Fibroblast of skin of abdomen (primary cell): Measurements from ENCODE around the gene GTSE1.
A peak's percentile ranks its signal among the peaks of the same experiment; 100 is the strongest.

ENCODE experiments used
- DNase-seq: peaks from one replicate; pipeline ENCODE4 v3.0.0-alpha.2; 2013

The GTSE1 gene

DNA sequence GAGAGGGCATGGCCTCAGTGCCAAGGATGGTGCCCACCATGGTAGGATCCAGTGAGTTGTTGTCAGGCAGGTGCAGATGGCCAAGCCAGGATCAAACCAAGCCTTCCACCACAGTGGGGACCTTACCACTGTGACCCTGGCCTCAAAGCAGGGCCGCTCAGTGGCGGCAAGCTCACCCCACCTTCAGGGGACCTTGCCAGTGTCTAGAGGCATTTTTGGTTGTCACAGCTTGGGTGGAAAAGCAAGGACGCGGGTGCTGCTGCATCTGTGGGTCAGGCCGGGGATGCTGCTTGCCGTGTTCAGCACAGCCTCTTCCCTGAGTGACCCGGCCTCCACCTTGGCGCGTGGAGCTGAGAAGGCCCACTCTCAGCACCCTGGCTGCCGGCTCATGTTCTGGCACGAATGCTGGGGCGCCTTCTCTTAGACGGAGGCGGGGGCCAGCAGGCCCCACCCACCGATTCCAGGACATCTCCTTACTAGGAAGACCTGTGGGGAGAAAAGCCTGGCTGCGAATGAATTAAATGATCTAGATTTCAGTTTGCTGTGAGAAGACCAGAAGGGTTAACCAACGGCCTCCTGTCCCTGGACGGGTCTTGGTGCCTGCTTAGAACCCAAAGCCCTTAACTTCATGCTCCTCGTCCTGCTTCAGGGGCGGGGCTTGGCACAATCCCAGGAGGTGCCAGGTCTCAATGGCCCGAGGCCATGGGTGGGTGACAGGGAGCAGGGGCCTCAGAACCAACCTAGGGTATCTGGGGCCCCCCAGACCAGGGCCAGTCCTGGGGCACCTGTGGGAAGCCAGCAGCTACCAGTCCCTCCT lies 57.7 kb downstream of the GTSE1 start:
- no peak for DNase-seq

DNA sequence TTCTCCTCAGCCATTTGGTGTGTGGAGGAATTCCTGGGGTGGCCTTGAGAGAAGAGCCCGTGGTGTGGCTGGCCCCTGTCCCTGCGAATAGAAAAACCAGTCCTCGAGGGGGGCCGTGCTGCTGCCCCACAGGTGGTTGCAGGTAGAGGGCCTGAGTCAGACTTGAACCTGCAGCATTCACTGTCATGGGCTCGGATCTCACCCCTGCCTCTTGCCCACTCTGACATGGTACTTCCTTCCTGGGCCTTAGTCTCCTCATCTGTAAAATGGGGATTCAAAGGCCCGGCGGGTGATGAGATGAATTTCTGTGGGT lies 58.3 kb downstream of the GTSE1 start:
- DNase-seq: no peak

DNA sequence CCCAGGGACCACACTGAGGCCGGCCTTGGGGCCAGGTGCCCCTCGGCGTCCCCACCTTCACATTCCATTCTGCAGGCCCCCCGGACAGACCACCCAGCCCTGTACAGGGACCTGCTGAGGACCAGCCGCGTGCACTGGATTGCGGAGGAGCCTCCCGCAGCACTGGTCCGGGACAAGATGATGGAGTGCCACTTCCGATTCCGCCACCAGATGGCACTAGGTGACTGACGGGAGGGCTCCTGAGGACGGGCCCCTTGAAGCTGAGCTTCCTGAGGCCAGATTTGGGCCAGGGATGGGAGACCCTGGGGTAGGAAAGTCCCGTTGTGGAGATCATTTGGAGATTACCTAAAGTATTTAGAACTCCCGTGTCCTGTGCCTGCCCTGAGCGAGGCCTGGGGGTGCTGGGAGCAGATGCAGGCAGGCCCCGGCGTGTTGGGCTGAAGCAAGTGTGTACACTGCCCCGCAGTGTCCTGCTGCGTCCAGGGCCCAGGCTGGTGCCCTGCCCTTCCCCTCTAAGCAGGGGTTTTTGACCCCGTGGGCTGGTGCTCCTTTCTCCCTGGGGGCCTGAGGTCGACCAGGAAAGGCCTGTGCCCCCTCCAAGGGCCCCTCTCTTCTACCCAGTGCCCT lies 58.8 kb downstream of the GTSE1 start:
- peak; percentile 49 for DNase-seq

DNA sequence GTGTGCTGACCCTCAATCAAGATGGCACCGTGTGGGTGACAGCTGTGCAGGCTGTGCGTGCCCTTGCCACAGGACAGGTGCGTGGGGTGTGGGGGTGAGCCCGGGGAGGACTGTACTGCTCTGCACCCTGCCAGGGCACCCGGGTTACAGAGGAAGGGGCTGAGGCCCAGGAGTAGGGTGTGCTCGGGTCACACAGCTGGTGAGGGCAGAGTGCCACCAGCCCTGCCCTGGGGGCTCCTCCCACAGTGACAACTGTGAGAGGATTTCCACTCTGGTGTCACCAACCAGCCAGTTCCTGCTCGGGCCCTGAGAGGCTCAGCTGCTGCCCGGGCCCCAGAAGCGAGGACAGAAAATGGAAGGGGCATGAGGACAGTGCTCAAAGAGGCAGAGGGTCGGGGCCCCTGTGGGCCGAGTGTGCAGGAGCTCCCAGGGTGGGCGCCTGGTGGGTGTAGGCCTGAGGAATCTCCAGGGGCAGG lies 59.4 kb downstream of the GTSE1 start:
- no peak for DNase-seq

DNA sequence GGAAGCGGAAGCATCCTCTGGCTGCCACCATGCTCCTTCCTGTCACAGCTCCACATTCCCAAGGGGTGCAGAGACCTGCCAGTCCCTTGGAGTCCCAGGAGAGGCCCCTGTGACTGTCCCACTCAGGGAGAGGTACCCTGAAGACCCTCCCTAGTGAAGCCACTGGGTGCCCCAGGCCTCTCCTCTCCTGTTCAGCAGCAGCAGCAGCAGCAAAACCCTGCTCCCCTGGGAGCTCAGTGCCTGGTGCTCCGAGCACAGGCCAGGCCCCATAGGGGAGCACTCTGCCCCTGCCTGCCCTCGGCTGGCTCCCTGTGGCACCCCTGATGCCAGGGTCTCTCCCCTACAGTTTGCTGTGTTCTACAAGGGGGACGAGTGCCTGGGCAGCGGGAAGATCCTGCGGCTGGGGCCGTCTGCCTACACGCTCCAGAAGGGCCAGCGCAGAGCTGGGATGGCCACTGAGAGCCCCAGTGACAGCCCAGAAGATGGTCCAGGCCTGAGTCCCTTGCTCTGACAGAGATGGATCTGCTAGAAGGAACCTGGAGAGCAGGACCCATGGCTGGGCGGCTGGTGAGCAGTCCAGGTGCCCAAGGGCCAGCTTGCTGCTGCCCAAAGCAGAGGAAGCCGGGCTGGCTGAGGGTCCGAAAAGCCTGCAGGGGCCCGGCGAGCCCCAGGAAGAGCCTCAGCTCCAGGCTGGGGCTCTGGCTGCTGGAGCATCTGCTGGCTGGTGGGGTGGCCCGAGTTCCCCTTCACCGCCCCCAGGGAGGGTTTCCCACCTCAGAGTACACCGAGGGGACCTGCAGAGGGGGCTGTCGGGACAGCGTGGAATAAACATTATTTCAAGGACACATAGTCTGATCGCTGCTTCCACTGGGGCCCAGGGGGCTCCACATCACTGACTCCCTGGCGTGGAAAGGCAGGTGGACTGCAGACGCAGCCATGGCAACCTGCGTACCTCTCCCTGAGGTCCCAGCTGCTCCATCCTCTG lies 60.1 kb downstream of the GTSE1 start:
- DNase-seq: no peak

DNA sequence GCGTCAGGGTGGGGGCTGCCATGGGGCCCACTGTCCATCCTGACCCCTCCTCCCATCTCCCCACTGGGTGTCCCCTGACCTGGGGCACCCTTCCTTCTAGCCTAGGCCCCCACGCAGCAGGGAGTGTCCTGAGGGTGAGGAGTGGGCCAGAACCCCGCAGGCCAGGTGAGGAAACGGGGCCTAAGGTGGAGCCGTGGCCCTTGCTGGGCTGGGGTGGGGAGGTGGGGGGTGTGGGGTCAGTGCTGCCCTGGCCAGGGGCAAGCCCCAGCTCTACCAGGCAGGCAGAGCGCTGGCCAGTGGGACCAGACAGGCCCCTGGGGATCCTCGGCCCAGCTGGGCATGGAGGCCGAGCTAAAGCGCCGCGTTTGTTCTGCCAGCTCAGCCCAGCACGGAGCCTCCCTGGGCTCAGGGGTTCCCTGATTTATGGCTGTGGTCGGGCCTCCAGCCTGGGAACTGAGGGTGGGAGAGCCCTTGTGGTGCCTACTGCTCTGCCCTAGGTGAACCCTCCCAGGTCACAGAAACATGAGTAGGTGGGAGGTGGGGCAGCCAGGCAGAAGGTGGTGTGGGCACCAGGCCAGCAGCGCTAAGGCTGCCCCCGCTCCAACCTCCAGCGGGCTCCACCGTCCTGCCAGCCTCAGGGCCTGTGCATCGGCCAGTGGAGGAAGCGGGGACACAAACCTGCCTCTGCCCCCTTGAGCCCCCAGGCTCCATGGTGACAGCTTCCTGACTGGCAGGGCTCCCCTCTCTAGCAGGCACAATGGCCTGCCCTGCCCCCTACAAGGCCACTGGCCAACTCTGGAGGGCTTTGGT lies 61.2 kb downstream of the GTSE1 start:
- no peak for DNase-seq

DNA sequence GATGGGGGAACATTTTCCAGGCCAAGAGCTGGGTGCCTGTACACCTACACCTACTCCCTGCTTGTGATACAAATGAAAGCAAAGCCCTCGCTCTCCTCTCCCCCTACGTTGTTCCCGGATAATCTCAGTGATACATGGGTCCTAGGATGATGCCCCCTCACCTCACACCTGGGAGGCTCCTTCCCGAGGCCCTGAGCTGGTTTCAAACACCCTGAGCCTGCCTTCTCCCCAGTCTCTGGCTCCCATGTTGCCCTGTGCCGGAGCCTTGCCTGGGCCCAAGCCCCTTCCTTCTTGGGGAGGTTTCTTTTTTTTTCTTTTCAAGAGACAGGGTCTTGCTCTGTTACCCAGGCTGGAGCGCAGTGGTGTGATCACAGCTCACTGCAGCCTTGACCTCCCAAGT lies 62.1 kb downstream of the GTSE1 start:
- no peak for DNase-seq

DNA sequence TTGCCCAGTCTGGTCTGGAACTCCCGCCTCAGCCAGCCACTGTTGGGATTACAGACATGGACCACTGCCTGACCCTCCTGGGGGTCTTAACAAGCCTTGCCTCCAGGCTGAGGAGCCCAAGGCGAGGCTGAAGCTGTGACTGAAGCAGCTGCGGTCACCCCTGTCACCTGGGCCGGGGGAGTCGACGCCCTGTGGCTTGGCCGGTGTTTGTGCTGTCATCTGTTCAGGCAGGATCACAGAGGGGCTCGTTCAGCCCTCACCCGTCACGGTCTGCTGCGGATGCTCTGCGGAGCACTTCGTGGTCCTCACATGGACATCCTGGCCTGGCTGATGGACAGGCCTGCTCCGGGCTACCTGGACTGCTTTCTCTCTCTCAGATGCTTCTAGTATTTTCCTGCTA lies 62.7 kb downstream of the GTSE1 start:
- no peak for DNase-seq

DNA sequence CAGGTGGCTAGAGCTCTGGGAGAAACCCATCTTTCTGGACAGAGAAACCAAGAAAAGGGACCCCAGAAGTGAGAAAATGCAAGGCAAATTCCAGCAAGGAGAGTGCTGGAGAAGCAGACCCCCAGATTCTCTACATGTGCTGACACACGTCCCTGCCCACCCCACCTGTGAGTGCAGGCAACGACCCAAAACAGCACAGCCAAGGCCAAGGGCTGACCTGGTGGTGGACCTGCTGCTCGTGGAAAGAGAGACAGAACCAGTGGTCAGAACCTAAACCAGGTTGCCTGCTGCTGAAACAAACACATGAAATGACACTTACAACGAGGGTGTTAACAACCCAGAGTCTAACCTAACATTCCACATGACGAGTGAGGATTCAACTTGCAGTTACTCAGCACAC lies 63.4 kb downstream of the GTSE1 start:
- no peak for DNase-seq

DNA sequence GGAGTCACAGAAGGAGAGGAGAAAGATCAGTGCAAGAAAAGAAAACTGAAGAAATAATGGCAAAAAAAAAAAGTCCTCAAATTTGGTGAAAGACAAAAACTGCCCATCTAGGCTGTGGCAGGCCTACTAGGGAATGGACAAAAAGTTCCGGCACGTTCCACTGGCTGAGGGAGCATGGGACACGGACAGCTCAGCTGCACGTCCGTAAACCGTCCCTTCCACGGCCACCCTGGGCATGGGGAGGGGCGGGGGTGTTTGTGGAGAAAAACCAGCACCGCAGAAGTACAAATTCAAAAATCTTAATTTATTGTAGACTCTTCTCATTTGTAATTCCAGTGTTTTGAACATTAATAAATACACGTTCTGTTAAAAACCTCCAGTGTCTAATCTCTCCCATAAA lies 64.2 kb downstream of the GTSE1 start:
- no peak for DNase-seq

DNA sequence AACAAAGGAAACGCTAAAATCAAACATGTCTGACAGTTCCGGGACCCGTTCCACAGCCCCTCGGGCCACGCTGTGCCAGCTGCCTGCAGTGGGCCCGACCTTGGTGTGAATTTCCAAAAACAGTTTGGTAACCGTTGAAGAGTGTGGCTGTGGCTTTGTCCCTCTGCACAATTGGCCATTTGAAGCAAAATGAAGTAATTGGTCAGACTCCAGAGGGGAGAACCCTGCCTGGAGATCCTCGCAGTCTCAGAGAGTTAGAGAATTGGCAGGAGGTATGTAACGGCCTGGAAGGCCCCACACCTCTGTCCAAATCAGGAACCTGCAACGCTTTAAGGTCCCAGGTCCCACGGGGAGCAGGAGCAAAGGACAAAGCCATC lies 65.1 kb downstream of the GTSE1 start:
- no peak for DNase-seq

DNA sequence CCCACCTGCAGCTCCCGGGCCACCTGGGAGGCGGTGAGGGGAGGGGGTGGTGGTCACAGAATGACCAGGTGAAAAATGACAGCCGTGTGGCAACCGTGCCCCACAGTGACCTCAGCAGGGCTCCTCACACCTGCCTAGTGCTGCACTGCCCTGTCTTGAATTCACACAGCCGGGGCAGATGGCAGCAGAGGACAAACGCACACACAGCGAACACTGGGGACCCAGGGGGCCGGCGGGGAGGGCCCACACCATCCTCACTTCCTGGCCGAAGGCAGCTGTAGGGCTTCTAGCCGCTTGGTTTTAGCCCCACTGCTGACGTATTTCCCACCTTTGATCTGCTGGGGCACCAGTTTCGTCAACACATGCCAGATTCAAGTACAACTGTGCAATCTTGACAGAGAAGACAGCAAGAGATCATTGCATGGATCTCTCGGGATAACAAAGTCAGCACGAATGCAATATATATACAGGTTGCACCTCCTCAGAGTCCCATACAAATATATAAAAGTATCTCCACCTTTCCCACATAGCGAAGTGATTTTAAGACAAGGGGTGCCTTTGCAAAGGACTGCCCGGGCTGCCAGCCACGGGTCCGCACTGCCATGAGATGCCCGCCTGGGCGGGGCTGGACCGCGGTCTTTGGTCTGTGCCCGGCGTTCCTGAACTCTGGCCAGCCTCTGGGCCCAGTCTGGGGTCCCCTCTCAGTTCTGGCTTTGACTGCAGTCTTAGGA lies 65.7 kb downstream of the GTSE1 start:
- DNase-seq: no peak

DNA sequence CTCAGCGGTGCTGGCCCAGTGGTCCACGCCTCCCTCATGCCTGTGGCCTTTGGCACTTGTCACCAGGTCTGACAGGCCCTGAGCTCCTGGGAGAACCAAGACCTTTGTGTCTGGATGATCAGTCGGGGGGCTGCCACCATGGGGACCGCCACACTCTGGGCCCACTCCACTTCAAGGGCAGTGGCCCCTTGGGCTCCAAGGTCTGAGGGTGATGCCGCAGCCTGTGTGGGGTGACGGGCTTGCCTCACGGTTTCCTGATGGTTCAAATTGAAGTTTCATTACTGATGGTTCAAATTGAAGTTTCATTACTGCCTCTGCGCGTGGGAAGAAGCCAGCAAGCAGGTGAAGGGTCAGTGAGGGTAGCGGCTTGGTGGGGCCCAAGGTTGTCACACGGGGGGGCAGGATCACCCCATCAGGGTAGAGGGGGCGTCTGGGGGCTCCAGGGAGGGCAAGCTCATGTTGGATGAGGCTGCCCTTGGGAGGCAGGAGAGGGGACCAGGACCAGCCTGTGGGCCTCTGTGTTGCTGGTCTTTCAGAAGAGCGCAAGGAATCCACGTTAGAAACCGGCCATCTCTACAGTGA lies 66.4 kb downstream of the GTSE1 start:
- DNase-seq: no peak

DNA sequence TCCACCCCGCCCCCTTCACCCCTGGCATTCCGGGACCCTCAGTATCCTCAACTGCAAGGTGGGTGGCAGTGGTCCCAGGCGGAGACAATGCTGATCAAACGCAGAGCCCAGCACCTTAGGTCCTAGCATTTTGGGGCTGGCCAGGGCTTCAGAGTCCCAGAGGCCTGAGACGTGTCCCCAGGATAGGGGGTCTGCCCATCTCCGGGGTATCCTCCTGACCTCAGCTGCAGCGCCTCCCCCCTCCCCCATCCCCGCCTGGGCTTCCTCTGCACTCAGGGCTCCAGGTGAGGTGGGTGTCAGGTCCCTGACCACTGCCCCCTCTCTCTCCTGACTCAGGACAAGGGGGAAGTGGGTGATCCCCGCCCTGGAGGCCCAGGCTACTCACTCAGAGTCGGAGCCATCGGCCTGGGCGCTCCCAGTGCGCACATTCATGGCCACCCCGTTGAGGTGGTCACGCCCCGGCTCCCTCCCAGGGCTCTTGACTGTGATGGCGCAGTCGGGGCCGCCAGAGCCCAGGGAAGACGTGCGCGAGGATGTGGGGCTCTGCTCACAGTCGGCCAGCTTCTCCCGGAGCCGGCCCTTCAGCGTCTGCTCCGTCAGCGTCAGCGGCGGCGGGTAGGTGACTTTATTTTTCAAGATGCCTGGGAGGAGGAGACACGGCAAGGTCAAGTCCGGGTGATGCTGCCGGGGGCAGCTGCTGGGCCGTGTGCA lies 67.1 kb downstream of the GTSE1 start:
- no peak for DNase-seq

DNA sequence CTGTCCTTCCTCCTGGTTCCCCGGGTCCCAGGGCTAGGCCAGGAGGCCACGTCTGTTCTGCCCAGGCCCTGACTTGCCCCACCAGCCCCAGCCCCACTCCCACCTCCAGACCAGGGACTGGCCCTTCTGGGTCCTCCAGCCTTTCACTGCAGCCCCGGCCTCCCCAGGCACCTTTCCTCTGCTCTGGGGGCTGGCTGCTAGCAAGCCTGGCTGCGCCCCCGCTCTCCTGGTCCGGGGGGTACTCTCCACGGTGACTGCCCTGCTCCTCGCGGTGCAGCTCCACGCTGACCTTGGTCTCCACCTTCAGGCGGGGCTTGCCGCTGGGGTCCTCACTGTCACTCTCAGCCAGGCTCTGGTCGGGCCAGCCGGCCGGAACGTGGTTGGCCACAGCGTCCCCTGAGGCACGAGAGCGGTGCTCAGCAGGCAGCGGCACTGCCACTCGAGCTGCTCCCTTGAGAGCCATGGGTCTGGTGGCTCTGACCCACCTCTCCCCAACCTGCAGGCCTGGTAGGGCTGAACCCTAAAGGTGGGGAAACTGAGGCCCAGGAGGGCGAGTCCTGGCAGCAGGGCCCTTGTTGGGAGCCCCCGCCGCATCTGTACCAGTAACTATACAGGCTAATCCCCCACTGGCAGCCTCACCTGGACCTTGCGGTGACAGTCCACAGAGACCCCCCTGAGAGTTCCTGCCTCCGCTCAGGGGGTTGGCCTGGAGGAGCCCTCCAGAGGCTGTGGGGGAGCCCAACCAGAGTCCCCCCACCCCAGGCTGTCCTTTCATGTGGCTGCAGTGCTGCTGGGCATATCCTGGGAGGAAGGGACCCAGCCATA lies 67.9 kb downstream of the GTSE1 start:
- DNase-seq: no peak

DNA sequence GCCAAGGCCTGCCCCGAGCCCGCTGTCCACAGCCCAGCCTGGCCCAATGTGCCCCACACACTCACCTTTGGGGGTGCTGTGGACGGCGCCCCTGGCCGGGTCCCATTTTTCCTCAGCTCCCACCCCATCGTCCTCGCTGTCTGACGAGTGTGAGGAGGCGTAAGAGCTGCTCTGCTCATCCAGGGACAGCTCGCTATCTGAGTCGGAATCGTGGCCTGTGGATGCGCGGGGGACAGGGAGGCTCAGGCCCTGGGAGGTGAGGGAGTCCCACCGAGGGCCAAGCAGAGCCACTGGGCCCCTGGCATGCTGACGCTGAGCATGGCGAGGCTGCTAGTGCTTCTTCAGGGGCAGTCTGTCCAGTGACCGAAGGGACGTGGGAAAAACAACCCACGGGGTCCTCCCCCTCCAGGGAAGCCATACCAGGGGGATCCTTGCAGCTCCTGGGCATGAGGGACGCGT lies 68.5 kb downstream of the GTSE1 start:
- DNase-seq: no peak

DNA sequence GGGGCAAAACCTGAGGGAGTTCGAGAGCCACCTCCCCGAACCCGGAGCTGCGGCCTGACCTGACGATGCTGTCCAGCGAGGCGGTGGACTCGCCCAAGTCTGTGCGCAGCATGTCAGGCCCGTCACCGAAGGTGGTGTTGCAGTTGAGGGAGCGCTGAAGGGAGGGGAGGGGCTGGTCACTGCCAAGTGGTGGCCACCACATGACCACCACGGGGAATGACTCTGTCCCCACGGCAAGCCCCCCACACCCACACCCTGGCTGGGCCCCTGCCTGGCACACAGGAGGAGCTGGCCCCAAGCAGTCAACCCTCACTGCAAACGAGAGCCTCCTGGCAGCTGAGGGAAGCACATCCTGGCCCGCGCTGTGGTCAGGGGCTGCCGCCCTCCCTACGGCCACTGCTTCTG lies 69.7 kb downstream of the GTSE1 start:
- no peak for DNase-seq

DNA sequence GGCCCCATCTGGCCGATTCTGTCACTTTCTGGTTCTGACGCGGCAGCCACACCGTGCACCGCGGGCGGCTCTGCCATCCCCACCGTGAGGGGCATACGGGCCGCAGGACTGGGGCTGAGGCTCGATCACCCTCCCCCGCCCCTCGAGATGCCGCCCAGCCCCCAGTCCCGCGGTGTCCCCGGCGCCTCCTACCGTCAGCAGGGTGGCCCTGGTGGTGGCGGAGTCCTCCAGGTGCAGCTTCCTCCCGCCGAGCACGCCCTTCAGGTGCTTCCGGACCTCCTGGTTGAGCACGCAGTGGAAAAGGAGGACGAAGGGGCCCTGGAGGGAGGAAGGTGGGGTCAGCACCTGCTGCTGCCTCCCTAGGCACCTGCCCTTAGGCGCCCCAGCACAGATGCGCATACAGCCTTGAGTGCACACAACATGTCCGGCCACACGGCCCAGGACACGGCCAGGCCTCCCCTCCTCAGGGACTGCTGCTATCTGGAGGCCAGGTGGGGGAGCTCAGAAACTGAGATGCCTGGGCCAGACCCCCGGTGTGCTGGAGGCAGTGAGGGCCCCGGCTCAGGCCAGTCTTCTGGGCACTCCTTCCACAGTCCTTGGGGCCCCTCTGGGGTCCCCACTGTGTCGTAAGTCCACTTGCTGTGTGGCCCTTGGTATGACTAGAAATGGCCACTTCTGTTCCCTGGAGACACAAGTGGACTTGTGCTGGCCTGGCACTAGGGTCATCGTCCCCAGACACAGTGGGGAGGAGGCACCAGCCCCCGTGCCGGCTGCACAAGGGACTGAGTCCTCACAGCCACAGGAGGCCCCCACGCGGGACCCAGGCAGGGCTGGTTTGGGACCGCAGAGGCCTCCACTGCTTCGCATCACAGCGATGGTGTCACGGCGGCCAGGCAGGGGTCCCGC lies 70.4 kb downstream of the GTSE1 start:
- no peak for DNase-seq
